PC-3 (cell line): ENCODE measurements around the gene ATAD3B. TPM values are rescaled to one million over a fixed set of nuclear protein-coding genes. Genes with fewer than 3 reads are reported as not detected.

Source experiments
- ATAC-seq: fragments of 200-7000 bp; cut with Tn5 transposase; 2 replicates; pipeline ENCODE4 v1.9.1; 2020; ENCODE audit warnings: mild to moderate bottlenecking, moderate library complexity
- BruUV-seq: library from RNA; stranded (reverse); fragments of 400-500 nt; replicated peaks from 2 replicates; lab custom pipeline; 2021; lab: Mats Ljungman, UMichigan
- CTCF ChIA-PET: fragments of 300-600 bp; sonication (Branson Sonifier 250); formaldehyde crosslinking; loops from one replicate; lab custom pipeline; 2022; ENCODE audit warnings: antibody characterized with exemption; lab: Charles Lee
- POLR2A ChIA-PET: fragments of 300-600 bp; sonication (Branson Sonifier 250); formaldehyde crosslinking; loops from one replicate; lab custom pipeline; 2022; ENCODE audit warnings: antibody characterized with exemption; ENCODE audit not compliant: unreplicated experiment; lab: Charles Lee
- DNase-seq: peaks from one replicate; pipeline ENCODE4 v3.0.0-alpha.2; 2015
- H2AFZ ChIP-seq: fragments of 300-600 bp; sonication (generic); 2 replicates; pipeline ENCODE4 v1.6.0; 2016; ENCODE audit warnings: antibody characterized with exemption, low read length
- H3F3A ChIP-seq: fragments of 300-600 bp; sonication (generic); one replicate; pipeline ENCODE4 v1.6.0; 2017; ENCODE audit warnings: antibody characterized with exemption, low read length, control low read depth, mild to moderate bottlenecking; ENCODE audit not compliant: unreplicated experiment
- H3K27ac ChIP-seq: fragments of 300-600 bp; sonication (generic); 2 replicates; pipeline ENCODE4 v1.5.1; 2016; ENCODE audit warnings: mild to moderate bottlenecking, low read length
- H3K27me3 ChIP-seq: fragments of 300-600 bp; sonication (generic); 2 replicates; pipeline ENCODE4 v1.6.1; 2016; ENCODE audit warnings: low read length, mixed read lengths
- H3K36me3 ChIP-seq: fragments of 300-600 bp; sonication (generic); 2 replicates; pipeline ENCODE4 v1.6.1; 2016; ENCODE audit warnings: low read depth, mixed run types, low read length, mixed read lengths
- H3K4me1 ChIP-seq: fragments of 300-600 bp; sonication (generic); 2 replicates; pipeline ENCODE4 v1.5.1; 2016; ENCODE audit warnings: low read length; ENCODE audit not compliant: insufficient read depth
- H3K4me2 ChIP-seq: fragments of 300-600 bp; sonication (generic); 2 replicates; pipeline ENCODE4 v1.6.0; 2016; ENCODE audit warnings: low read length
- H3K4me3 ChIP-seq: fragments of 300-600 bp; sonication (generic); 2 replicates; pipeline ENCODE4 v1.5.1; 2016; ENCODE audit warnings: mild to moderate bottlenecking, low read length, mixed read lengths
- H3K79me2 ChIP-seq: fragments of 300-600 bp; sonication (generic); 2 replicates; pipeline ENCODE4 v1.6.1; 2017; ENCODE audit warnings: low read length, mixed read lengths
- H3K9ac ChIP-seq: fragments of 300-600 bp; sonication (generic); 2 replicates; pipeline ENCODE4 v1.6.0; 2016; ENCODE audit warnings: mild to moderate bottlenecking, low read length
- H3K9me2 ChIP-seq: fragments of 300-600 bp; sonication (generic); replicated peaks from 2 replicates; pipeline ENCODE4 v1.6.1; 2016; ENCODE audit warnings: mixed run types, low read length, mixed read lengths
- H3K9me3 ChIP-seq: fragments of 300-600 bp; sonication (generic); 2 replicates; pipeline ENCODE4 v1.6.1; 2016; ENCODE audit warnings: low read length, mixed read lengths
- H4K20me1 ChIP-seq: fragments of 300-600 bp; sonication (generic); 2 replicates; pipeline ENCODE4 v1.6.1; 2016; ENCODE audit warnings: low read length, mixed read lengths
- CTCF ChIP-seq: fragments of 300-600 bp; sonication (generic); conservative IDR thresholded peaks from 2 replicates; pipeline ENCODE4 v1.5.1; 2017; ENCODE audit warnings: antibody characterized with exemption, low read depth, mild to moderate bottlenecking, low read length
- EZH2 ChIP-seq: fragments of 300-600 bp; sonication (generic); IDR thresholded peaks from one replicate; pipeline ENCODE4 v1.6.1; 2017; ENCODE audit warnings: antibody characterized with exemption, mild to moderate bottlenecking, low read length; ENCODE audit not compliant: unreplicated experiment
- EZH2phosphoT487 ChIP-seq: fragments of 300-600 bp; sonication (generic); IDR thresholded peaks from 2 replicates; pipeline ENCODE4 v1.6.1; 2018; ENCODE audit warnings: mild to moderate bottlenecking, antibody characterized with exemption, low read length, borderline replicate concordance
- intact Hi-C: fragments of 100-400 bp; cut with micrococcal nuclease; formaldehyde crosslinking; loops from 2 replicates; pipeline ENCODE4 v1.9.0; 2023
- total RNA-seq: library from RNA; depleted of rRNA; stranded (reverse); fragments of >200 nt; gene quantifications from 2 replicates; pipeline ENCODE4 v1.2.3, GENCODE V29; 2014

The ATAD3B gene
- total RNA-seq, 1 experiment from 2014 or later: 140 TPM

- ATAC-seq (no peak), DNase-seq (no peak)
- H3K4me1 ChIP-seq: peaks cover 39% of the 10 kb centered on the region
- no peaks in the 10 kb centered on the region for H3K9me2 ChIP-seq
- intact Hi-C loops: no loop called here
- POLR2A ChIA-PET: no interaction called here
- H3K36me3 ChIP-seq: no peaks in the 10 kb centered on the region
- H3K9me3 ChIP-seq: no peaks in the 10 kb centered on the region
- no peaks in the 10 kb centered on the region for H3F3A ChIP-seq
- H3K27me3 ChIP-seq: no peaks in the 10 kb centered on the region
- peaks cover 13% of the 10 kb centered on the region for H3K79me2 ChIP-seq
- CTCF ChIA-PET: no interaction called here
- BruUV-seq: no TSS peak
- no peak overlapping the region for H3K4me3 ChIP-seq
- H3K9ac ChIP-seq: no peak overlapping the region
- H3K27ac ChIP-seq: no peak overlapping the region
- H4K20me1 ChIP-seq: no peaks in the 10 kb centered on the region
- H2AFZ ChIP-seq: no peak overlapping the region
- TF ChIP-seq CTCF: no peak
- TF ChIP-seq EZH2phosphoT487: no peak
- no peak for TF ChIP-seq EZH2
- H3K4me2 ChIP-seq: peak overlapping the region; percentile 100
These were observed 34.3 kb upstream of the ATAD3B start for GRCh38 chr1:1437033-1437903.

- H3K9me3 ChIP-seq: no peaks in the 10 kb centered on the region
- ChIA-PET POLR2A (no interaction called here), CTCF (no interaction called here)
- no peaks in the 10 kb centered on the region for H3K36me3 ChIP-seq
- H3K27me3 ChIP-seq: no peaks in the 10 kb centered on the region
- peaks cover 33% of the 10 kb centered on the region for H3K4me1 ChIP-seq
- H4K20me1 ChIP-seq: no peaks in the 10 kb centered on the region
- no peak overlapping the region for H3K4me3 ChIP-seq
- no peaks in the 10 kb centered on the region for H3F3A ChIP-seq
- H3K9me2 ChIP-seq: no peaks in the 10 kb centered on the region
- no peak overlapping the region for H3K9ac ChIP-seq
- no TSS peak for BruUV-seq
- intact Hi-C loops: no loop called here
- DNase-seq (no peak), ATAC-seq (no peak)
- TF ChIP-seq EZH2 (no peak), CTCF (no peak), EZH2phosphoT487 (no peak)
- H3K27ac ChIP-seq: no peak overlapping the region
- peaks cover 13% of the 10 kb centered on the region for H3K79me2 ChIP-seq
- H3K4me2 ChIP-seq: no peak overlapping the region
- no peak overlapping the region for H2AFZ ChIP-seq
These were observed 33.6 kb upstream of the ATAD3B start for GRCh38 chr1:1437904-1438376.
